Colonic mucosa (tissue), 4 donors: Measurements from ENCODE around the gene ALPK3. TPM values are rescaled to one million over a fixed set of nuclear protein-coding genes. Genes with fewer than 3 reads are reported as not detected.

Source experiments
- DNase-seq: peaks from one replicate; pipeline ENCODE4 v3.0.0-alpha.2; 2020
- H3K27ac ChIP-seq: fragments of 200-600 bp; one replicate; pipeline ENCODE4 v1.8.0; 2021
- H3K27me3 ChIP-seq: fragments of 200-600 bp; one replicate; pipeline ENCODE4 v1.8.0; 2021
- H3K36me3 ChIP-seq: fragments of 200-600 bp; one replicate; pipeline ENCODE4 v1.8.0; 2021
- H3K4me1 ChIP-seq: fragments of 200-600 bp; one replicate; pipeline ENCODE4 v1.8.0; 2021; ENCODE audit warnings: mild to moderate bottlenecking
- H3K4me3 ChIP-seq: fragments of 200-600 bp; one replicate; pipeline ENCODE4 v1.8.0; 2021
- H3K9ac ChIP-seq, 2 donors: one replicate each; pipeline ENCODE4 v1.7.0; 2013; ENCODE audit warnings: control low read depth in 2 of 2, low read depth in 2 of 2, low read length in 2 of 2
- H3K9me3 ChIP-seq: fragments of 200-600 bp; one replicate; pipeline ENCODE4 v1.8.0; 2021
- intact Hi-C: fragments of 100-400 bp; cut with DNase I; formaldehyde crosslinking; loops from one replicate; pipeline ENCODE4 v1.14.1; 2022
- total RNA-seq, 2 donors: library from RNA; stranded (reverse); fragmentation: NEBNext Ultra II Directional in 1 of 2; extraction: Animal tissue kit (Norgen Biotek cat#: 25700) in 1 of 2; gene quantifications; one replicate each; pipeline ENCODE4 v1.2.1, GENCODE V29; 2021
- TF ChIP-seq, protein P1 (sequence below): fragments of 200-600 bp; IDR thresholded peaks from one replicate; pipeline ENCODE4 v1.8.0; 2022; ENCODE audit warnings: antibody characterized with exemption, mild to moderate bottlenecking
- donor health status: healthy.
- donor health status: DM: no; HTN: no; CAD: no.
- donor health status: DM: no; HTN: no; CAD: no.

Gene ALPK3
- total RNA-seq, 2 donors from 2014 or later, result 0.74 to 2.4 TPM

GRCh38 chr15:84903751-84904150 is 86.6 kb downstream of the ALPK3 start:
- Histone ChIP-seq H3K4me3 (no peak overlapping the region), H3K9ac (no peak overlapping the region), H3K4me1 (no peaks in the 10 kb centered on the region), H3K27me3 (no peaks in the 10 kb centered on the region), H3K9me3 (no peaks in the 10 kb centered on the region), H3K36me3 (no peaks in the 10 kb centered on the region), H3K27ac (no peak overlapping the region)
- TF ChIP-seq, protein P1, sequence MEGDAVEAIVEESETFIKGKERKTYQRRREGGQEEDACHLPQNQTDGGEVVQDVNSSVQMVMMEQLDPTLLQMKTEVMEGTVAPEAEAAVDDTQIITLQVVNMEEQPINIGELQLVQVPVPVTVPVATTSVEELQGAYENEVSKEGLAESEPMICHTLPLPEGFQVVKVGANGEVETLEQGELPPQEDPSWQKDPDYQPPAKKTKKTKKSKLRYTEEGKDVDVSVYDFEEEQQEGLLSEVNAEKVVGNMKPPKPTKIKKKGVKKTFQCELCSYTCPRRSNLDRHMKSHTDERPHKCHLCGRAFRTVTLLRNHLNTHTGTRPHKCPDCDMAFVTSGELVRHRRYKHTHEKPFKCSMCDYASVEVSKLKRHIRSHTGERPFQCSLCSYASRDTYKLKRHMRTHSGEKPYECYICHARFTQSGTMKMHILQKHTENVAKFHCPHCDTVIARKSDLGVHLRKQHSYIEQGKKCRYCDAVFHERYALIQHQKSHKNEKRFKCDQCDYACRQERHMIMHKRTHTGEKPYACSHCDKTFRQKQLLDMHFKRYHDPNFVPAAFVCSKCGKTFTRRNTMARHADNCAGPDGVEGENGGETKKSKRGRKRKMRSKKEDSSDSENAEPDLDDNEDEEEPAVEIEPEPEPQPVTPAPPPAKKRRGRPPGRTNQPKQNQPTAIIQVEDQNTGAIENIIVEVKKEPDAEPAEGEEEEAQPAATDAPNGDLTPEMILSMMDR, result no peak
- DNase-seq, result no peak
- intact Hi-C loops, result no loop called here

- intact Hi-C loops, result no loop called here
- no peak for DNase-seq
- Histone ChIP-seq H3K4me3 (no peak overlapping the region), H3K27me3 (no peaks in the 10 kb centered on the region), H3K36me3 (no peaks in the 10 kb centered on the region), H3K9me3 (no peaks in the 10 kb centered on the region), H3K9ac (no peak overlapping the region), H3K27ac (no peak overlapping the region), H3K4me1 (no peaks in the 10 kb centered on the region)
- TF ChIP-seq, protein P1, result no peak
Observed at GRCh38 chr15:84904419-84904818, 87.3 kb downstream of the ALPK3 start.

DNA sequence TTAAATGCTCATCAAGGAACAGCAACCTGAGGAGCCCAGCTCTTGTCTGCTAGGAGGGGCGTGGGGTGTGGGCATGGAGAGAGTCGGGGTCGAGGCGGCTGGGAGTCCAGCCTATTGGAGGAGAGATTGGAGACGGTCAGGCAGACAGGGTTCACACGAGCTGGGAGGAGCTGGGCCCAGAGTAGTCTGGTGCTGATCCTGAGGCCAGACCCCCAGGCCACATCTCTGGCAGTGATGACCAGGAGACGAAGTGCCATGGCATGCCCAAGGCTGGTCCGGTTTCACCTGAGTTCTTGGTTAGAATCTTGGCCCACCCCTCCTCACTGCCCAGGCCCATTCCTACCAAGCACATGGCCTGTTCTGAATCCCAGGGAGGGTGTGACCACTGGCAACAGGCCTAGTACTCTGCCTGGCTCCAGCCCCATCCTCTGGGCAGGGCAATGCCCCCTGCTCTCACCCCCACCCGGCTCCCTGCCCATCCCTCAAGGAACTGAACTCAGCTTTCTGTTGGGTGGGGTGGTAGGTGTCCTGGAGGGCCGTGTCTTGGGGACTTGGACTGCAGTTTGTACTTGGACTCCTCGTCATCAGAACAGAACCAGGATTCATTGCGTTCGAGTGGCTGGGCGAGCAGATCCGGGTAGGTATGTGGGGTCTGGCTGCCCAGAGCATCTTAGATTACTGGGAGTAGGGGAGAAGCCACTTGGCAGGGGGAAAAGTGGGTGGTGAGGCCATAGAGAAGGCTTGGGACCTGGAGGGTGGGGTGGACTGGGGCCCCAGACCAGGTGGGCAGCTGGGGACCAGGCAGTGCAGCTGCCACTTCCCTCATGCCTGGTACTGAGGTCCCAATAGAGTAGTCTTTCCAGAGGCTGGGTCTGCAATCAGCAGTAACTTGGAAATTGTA is 88.1 kb downstream of the ALPK3 start:
- Histone ChIP-seq H3K27ac (no peak overlapping the region), H3K27me3 (no peaks in the 10 kb centered on the region), H3K4me1 (no peaks in the 10 kb centered on the region), H3K4me3 (no peak overlapping the region), H3K9ac (no peak overlapping the region), H3K36me3 (no peaks in the 10 kb centered on the region), H3K9me3 (no peaks in the 10 kb centered on the region)
- intact Hi-C loops, result no loop called here
- TF ChIP-seq, protein P1, result no peak
- no peak for DNase-seq

- Histone ChIP-seq H3K36me3 (no peaks in the 10 kb centered on the region), H3K27ac (no peak overlapping the region), H3K4me3 (no peak overlapping the region), H3K9me3 (no peaks in the 10 kb centered on the region), H3K27me3 (no peaks in the 10 kb centered on the region), H3K4me1 (peaks cover 10% of the 10 kb centered on the region), H3K9ac (no peak overlapping the region)
- intact Hi-C loops, result no loop called here
- TF ChIP-seq, protein P1, result no peak
- DNase-seq, result no peak
Observed at GRCh38 chr15:84907731-84908130, 90.6 kb downstream of the ALPK3 start.

GRCh38 chr15:84908564-84908963 is 91.4 kb downstream of the ALPK3 start:
- Histone ChIP-seq H3K27me3 (no peaks in the 10 kb centered on the region), H3K36me3 (no peaks in the 10 kb centered on the region), H3K4me1 (peaks cover 10% of the 10 kb centered on the region), H3K9ac (no peak overlapping the region), H3K9me3 (no peaks in the 10 kb centered on the region), H3K4me3 (no peak overlapping the region), H3K27ac (no peak overlapping the region)
- DNase-seq, result no peak
- TF ChIP-seq, protein P1, result no peak
- intact Hi-C loops, result no loop called here
